H1 (cell line): ENCODE measurements around the gene CHAC1.
A peak's percentile ranks its signal among the peaks of the same experiment; 100 is the strongest.

Experiments used
- EZH2 ChIP-seq: fragments of 200-600 bp; sonication (generic); IDR thresholded peaks from 2 replicates; pipeline ENCODE4 v1.7.1; 2012; ENCODE audit warnings: low read depth, mild to moderate bottlenecking, moderate library complexity, low read length, inconsistent platforms; ENCODE audit not compliant: severe bottlenecking
- SIN3A ChIP-seq, 2 experiments: IDR thresholded peaks in 1 of 2; conservative IDR thresholded peaks in 1 of 2; 2 replicates each; pipeline ENCODE4 v1.6.1; 2011 to 2012; ENCODE audit warnings: low read length in 2 of 2, improper control_type of control experiment in 1 of 2, low read depth in 1 of 2, mild to moderate bottlenecking in 1 of 2

DNA sequence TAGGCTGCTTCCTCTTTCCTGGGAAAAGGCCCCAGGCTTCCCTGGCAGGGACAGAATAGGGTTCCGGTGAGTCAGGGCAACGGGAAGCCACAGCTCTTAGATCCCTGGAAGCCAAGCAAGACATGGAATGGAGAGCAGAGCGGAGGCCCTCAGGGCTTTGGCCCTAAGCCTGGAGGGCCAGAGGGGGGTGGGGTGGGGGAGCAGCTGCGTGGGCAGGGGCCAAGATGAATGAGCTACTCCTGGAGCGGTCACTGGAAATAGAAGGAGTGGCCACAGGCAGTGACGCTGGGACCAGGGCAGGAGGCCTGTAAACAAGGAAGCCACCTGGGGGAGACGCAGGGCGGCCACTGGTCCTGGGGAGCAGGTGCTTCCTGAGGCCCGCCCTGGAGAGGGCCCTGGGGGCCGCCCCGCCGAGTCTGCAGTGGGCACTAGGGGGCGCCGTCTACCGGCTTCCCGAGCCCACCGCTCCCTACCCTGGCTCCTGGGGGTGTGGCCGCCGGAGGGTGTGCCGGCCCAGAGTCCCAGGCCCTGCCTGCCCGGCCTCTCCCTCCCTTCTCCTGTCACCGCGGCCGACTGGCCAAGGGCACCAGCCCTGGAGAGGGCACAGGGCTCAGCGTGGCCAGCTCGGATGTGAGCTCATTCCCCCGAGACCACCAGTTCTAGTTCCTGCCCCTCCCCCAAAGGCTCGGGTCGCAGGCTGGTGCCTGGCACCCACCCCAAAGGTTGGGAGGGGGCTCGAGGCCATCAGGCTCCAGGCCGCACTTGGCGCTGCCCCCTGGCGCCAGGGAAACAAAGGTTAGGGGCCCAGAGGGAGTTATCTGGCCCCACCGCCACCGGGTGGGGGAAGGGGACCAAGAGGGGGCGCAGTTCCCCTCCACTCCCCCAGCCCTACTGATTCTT is 46.9 kb upstream of the CHAC1 start:
- peak; percentile 51 to 83; a peak in 2 of 4 replicates for TF ChIP-seq SIN3A (conservative IDR thresholded peaks at IDR 0.05 in 1 of 2, IDR thresholded peaks at IDR 0.05 in 1 of 2; ENCODE audit: low read depth in 1 of 2, low read length in 2 of 2)
- no peak for TF ChIP-seq EZH2
